Breast epithelium (tissue), 3 donors: Measurements from ENCODE around the gene EIF2B2.

Experiments used
- CTCF ChIP-seq, 3 donors: fragments of 450-650 bp; IDR thresholded peaks; one replicate each; pipeline ENCODE4 v1.5.1; 2016 to 2017; ENCODE audit warnings: antibody characterized with exemption in 3 of 3, mild to moderate bottlenecking in 3 of 3, moderate library complexity in 3 of 3
- POLR2A ChIP-seq: fragments of 450-650 bp; IDR thresholded peaks from one replicate; pipeline ENCODE4 v1.6.1; 2016; ENCODE audit warnings: antibody characterized with exemption, mild to moderate bottlenecking, moderate library complexity
- POLR2AphosphoS5 ChIP-seq, 3 donors: sonication (generic); formaldehyde crosslinking; IDR thresholded peaks; one replicate each; pipeline ENCODE4 v1.6.1; 2017; ENCODE audit warnings: antibody characterized with exemption in 3 of 3

DNA sequence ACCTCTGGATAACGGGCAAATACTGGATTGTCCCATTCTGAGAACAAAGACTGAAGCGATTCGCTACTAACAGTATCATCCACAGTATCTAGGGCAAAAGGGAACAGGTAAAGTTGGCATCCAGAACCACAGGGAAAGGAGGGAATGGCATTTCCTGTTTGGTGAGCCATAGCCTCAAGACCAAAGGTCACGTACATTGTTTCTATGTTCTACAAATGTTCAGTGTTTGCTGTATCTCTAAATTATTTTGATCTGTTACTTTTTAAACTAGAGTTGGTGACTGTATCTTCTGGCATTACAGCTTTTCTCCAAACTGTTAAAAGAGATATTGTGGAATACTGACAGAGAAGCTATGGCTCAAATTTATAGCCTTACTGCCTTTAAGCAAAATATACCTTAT is 38.9 kb downstream of the EIF2B2 start:
- TF ChIP-seq POLR2AphosphoS5 (IDR thresholded peaks at IDR 0.05) (no peak), CTCF (IDR thresholded peaks at IDR 0.05) (no peak), POLR2A (no peak)
